ENCODE data around the gene RYR2. TPM values are rescaled to one million over a fixed set of nuclear protein-coding genes. Genes with fewer than 3 reads are reported as not detected.

The RYR2 gene
- total and polyA plus RNA-seq, 2 experiments from 2014 or later, result not detected

DNA sequence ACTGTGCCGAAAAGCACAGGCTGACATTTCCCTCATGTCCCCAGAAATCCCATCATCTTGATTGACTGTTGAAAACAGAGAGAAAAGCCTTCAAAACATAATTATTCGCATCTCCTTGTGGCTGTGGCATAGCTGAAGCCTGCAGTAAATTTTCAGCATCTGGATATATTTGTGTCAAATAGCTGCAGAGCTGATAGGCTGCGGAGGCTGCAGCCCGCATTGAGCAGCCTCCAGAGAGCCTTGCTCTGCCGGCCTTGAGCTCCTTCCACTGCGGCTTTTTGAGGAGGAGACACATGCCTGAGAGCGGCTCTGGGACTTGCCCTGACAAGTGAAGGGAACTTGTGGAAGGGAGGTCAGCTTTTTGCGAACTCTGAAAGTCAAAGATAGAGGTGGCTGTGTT is 144.7 kb downstream of the RYR2 start:
- 13 to 18% methylated on average over 8 of the region's 8 CpGs for WGBS, 2 experiments (ENCODE audit: low coverage in 1 of 2, low lambda C conversion rate in 2 of 2, missing lambda C conversion rate in 2 of 2)
- no peaks in the 10 kb centered on the region for H3F3A ChIP-seq (ENCODE audit: insufficient read depth)
- no peak overlapping the region for H3K27ac ChIP-seq
- in situ Hi-C loops (cut with MboI), result no loop called here
- TF ChIP-seq EZH2 (IDR thresholded peaks at IDR 0.05; ENCODE audit: insufficient read depth, poor library complexity, severe bottlenecking) (no peak), EZH2phosphoT487 (IDR thresholded peaks at IDR 0.05; ENCODE audit: insufficient read depth, low read depth) (no peak)
- no peaks in the 10 kb centered on the region for H3K27me3 ChIP-seq (replicated peaks; ENCODE audit: insufficient read depth)
- H3K4me1 ChIP-seq (ENCODE audit: insufficient read depth), result no peaks in the 10 kb centered on the region
- H3K79me2 ChIP-seq (ENCODE audit: insufficient read depth), result no peaks in the 10 kb centered on the region
- no peak overlapping the region for H3K9ac ChIP-seq
- no peaks in the 10 kb centered on the region for H3K9me3 ChIP-seq (ENCODE audit: low read depth)
- H3K4me2 ChIP-seq (ENCODE audit: unreplicated experiment), result no peak overlapping the region
- H4K20me1 ChIP-seq (ENCODE audit: insufficient read depth), result no peaks in the 10 kb centered on the region
- no peak for DNase-seq
- H3K36me3 ChIP-seq (ENCODE audit: low read depth), result no peaks in the 10 kb centered on the region
- no peak overlapping the region for H3K4me3 ChIP-seq
- H3K9me2 ChIP-seq (ENCODE audit: insufficient read depth), result no peaks in the 10 kb centered on the region
- H2AFZ ChIP-seq, result no peak overlapping the region

DNA sequence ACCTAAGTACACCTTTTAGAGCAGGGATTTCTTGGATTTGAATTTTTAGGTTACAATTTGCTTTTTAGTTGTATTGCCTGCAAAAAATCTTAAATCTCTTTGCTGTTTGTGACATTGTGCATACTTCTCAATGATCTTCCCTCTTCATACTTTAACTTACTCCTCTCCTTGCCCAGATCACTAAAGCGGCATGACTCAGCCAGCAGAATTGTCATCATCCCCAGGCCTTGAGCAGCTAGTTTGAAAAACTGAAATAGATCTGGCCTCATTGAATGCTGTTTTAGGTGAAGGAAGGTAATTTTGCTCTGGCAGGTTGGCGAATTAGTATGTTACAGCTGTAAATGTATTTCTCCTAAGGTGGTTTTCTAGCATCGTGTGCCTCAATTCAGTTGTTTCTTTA is 145.9 kb downstream of the RYR2 start:
- no peaks in the 10 kb centered on the region for H3F3A ChIP-seq (ENCODE audit: insufficient read depth)
- DNase-seq, result no peak
- no peaks in the 10 kb centered on the region for H3K4me1 ChIP-seq (ENCODE audit: insufficient read depth)
- H3K9me2 ChIP-seq (ENCODE audit: insufficient read depth), result no peaks in the 10 kb centered on the region
- no peak overlapping the region for H3K4me2 ChIP-seq (ENCODE audit: unreplicated experiment)
- TF ChIP-seq EZH2 (IDR thresholded peaks at IDR 0.05; ENCODE audit: insufficient read depth, poor library complexity, severe bottlenecking) (no peak), EZH2phosphoT487 (IDR thresholded peaks at IDR 0.05; ENCODE audit: insufficient read depth, low read depth) (no peak)
- no peak overlapping the region for H3K9ac ChIP-seq
- no peaks in the 10 kb centered on the region for H3K36me3 ChIP-seq (ENCODE audit: low read depth)
- no peak overlapping the region for H3K4me3 ChIP-seq
- H3K79me2 ChIP-seq (ENCODE audit: insufficient read depth), result no peaks in the 10 kb centered on the region
- H3K27me3 ChIP-seq (replicated peaks; ENCODE audit: insufficient read depth), result no peaks in the 10 kb centered on the region
- no peaks in the 10 kb centered on the region for H4K20me1 ChIP-seq (ENCODE audit: insufficient read depth)
- H3K27ac ChIP-seq, result no peak overlapping the region
- in situ Hi-C loops (cut with MboI), result no loop called here
- 62 to 63% methylated on average over 3 of the region's 3 CpGs for WGBS, 2 experiments (ENCODE audit: low coverage in 1 of 2, low lambda C conversion rate in 2 of 2, missing lambda C conversion rate in 2 of 2)
- H2AFZ ChIP-seq, result no peak overlapping the region
- peaks cover 4% of the 10 kb centered on the region for H3K9me3 ChIP-seq (ENCODE audit: low read depth)

DNA sequence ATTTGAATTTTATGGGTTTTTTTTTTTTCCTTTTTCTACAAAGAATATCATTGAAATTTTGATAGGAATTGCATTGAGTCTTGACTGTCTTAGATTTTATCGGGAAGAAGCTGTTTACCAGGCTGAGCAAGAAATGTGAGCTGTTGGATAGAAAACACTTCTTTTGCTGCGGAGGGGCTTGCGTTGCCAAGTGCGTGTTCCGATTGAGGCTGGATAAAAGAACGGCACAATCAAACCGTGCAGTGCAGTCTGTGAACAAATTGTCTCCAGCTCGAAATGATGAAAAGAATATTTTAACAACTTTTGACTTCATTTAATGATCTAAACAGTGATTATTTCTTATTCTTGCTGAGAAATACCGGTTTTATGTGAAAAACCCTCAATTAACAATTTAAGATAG is 149.4 kb downstream of the RYR2 start:
- no peak overlapping the region for H3K9ac ChIP-seq
- 60% methylated on average over 9 of the region's 9 CpGs for WGBS, 2 experiments (ENCODE audit: low coverage in 1 of 2, low lambda C conversion rate in 2 of 2, missing lambda C conversion rate in 2 of 2)

DNA sequence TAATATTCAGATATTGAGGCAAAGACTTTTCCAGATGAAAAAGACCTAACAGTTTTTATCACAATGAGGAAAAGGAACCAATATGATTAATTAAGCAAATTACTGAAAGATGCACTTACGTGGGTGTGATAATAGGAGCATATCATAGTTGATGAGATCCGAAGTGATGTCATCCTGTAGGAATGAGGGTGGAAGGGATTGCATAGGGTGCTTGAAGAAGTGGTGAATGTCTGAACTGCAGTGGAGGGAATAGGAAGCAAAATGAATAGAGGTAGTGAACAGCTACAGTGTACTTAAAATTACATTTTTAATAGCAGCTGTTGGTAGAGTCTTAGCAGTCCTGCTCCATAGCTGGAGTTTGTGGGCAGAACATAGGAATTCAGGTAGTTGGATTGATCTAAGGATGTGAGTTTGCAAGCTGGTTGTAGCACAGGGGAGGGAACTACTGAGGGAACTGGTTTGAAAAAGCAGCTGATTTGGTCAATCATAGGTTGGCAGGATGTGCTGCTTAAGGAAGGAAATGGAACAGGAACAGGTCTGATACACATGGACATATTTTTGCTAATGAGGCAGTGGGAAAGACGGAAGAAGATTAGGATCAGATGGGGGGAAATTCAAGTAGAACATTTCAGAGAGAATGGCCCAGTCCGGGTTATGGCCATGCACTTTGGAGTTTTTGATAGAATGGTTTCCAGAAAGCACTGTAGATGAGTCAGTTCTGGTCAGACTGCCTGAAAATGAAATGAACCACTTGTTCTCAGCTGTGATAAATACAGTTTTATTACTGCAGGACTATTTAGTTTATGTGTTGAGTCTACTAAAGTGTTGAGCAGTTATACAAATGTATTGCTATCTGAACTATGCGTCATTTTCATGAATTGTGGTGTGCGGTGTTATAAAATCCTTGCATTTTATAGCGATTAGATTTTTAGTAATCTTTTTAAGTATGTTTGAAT is 155.8 kb downstream of the RYR2 start:
- TF ChIP-seq EZH2 (IDR thresholded peaks at IDR 0.05; ENCODE audit: insufficient read depth, poor library complexity, severe bottlenecking) (no peak), EZH2phosphoT487 (IDR thresholded peaks at IDR 0.05; ENCODE audit: insufficient read depth, low read depth) (no peak)
- no peak overlapping the region for H2AFZ ChIP-seq
- DNase-seq, result no peak
- in situ Hi-C loops (cut with MboI), result no loop called here
- no peaks in the 10 kb centered on the region for H3K9me2 ChIP-seq (ENCODE audit: insufficient read depth)
- no peaks in the 10 kb centered on the region for H4K20me1 ChIP-seq (ENCODE audit: insufficient read depth)
- H3K9ac ChIP-seq, result no peak overlapping the region
- H3F3A ChIP-seq (ENCODE audit: insufficient read depth), result no peaks in the 10 kb centered on the region
- 19 to 26% methylated on average over 7 of the region's 7 CpGs for WGBS, 2 experiments (ENCODE audit: low coverage in 1 of 2, low lambda C conversion rate in 2 of 2, missing lambda C conversion rate in 2 of 2)
- no peak overlapping the region for H3K27ac ChIP-seq
- H3K4me1 ChIP-seq (ENCODE audit: insufficient read depth), result no peaks in the 10 kb centered on the region
- H3K9me3 ChIP-seq (ENCODE audit: low read depth), result no peaks in the 10 kb centered on the region
- no peaks in the 10 kb centered on the region for H3K27me3 ChIP-seq (replicated peaks; ENCODE audit: insufficient read depth)
- H3K36me3 ChIP-seq (ENCODE audit: low read depth), result no peaks in the 10 kb centered on the region
- no peaks in the 10 kb centered on the region for H3K79me2 ChIP-seq (ENCODE audit: insufficient read depth)
- no peak overlapping the region for H3K4me2 ChIP-seq (ENCODE audit: unreplicated experiment)
- H3K4me3 ChIP-seq, result no peak overlapping the region

More for the DNA sequence above, 149.4 kb downstream of the RYR2 start:
- Histone ChIP-seq H3K27ac (no peak overlapping the region), H2AFZ (no peak overlapping the region), H3K27me3 (replicated peaks; ENCODE audit: insufficient read depth) (no peaks in the 10 kb centered on the region), H3F3A (ENCODE audit: insufficient read depth) (no peaks in the 10 kb centered on the region), H3K4me1 (ENCODE audit: insufficient read depth) (no peaks in the 10 kb centered on the region), H3K79me2 (ENCODE audit: insufficient read depth) (no peaks in the 10 kb centered on the region), H4K20me1 (ENCODE audit: insufficient read depth) (no peaks in the 10 kb centered on the region), H3K9me2 (ENCODE audit: insufficient read depth) (no peaks in the 10 kb centered on the region), H3K4me3 (no peak overlapping the region), H3K4me2 (ENCODE audit: unreplicated experiment) (no peak overlapping the region), H3K9me3 (ENCODE audit: low read depth) (peaks cover 4% of the 10 kb centered on the region), H3K36me3 (ENCODE audit: low read depth) (no peaks in the 10 kb centered on the region)
- no peak for TF ChIP-seq EZH2 (IDR thresholded peaks at IDR 0.05; ENCODE audit: insufficient read depth, poor library complexity, severe bottlenecking)
- no peak for TF ChIP-seq EZH2phosphoT487 (IDR thresholded peaks at IDR 0.05; ENCODE audit: insufficient read depth, low read depth)
- DNase-seq, result no peak
- in situ Hi-C loops (cut with MboI), result no loop called here
